H1 (cell line): ENCODE measurements around the gene SVEP1. TPM values are rescaled to one million over a fixed set of nuclear protein-coding genes. Genes with fewer than 3 reads are reported as not detected.

ENCODE experiments used
- CTCF ChIP-seq, 3 experiments: IDR thresholded peaks; 1 replicate in 2 of 3; 2 replicates in 1 of 3; pipeline versions ENCODE4 v1.5.1 to v1.6.1; 2011; ENCODE audit warnings: low read length in 3 of 3, mild to moderate bottlenecking in 3 of 3, inconsistent platforms in 2 of 3, low read depth in 1 of 3, moderate library complexity in 1 of 3; ENCODE audit not compliant: insufficient read depth in 1 of 3; ENCODE audit errors: control extremely low read depth in 1 of 3
- polyA plus RNA-seq, 7 experiments: library from polyadenylated mRNA; depleted of rRNA in 3 of 7; stranded (reverse) in 5 of 7; unstranded in 2 of 7; fragments of >200 nt in 5 of 7; fragments of 200-250 nt in 2 of 7; gene quantifications; 1 replicate in 5 of 7; 2 replicates in 1 of 7; 4 replicates in 1 of 7; pipeline versions ENCODE4 v1.2.1 to v1.2.3, GENCODE V29; 2011 to 2013; ENCODE audit warnings: missing spikeins in 2 of 7, mixed read lengths in 2 of 7
- total RNA-seq: library from RNA; stranded (reverse); fragmentation: NEBNext Ultra II Directional; extraction: Animal tissue kit (Norgen Biotek cat#: 25700); gene quantifications from 2 replicates; pipeline ENCODE4 v1.2.1, GENCODE V29; 2021

SVEP1 gene
- total and polyA plus RNA-seq, 2 of the 8 experiments (the other 6 are each of a cell fraction or from before 2014, with no cell fraction given): 0.11 to 0.37 TPM

- TF ChIP-seq CTCF (IDR thresholded peaks at IDR 0.05; ENCODE audit: control extremely low read depth in 1 of 3, insufficient read depth in 1 of 3, low read depth in 1 of 3, low read length in 3 of 3): no peak
These were observed 11.3 kb upstream of the SVEP1 start (continued) for GRCh38 chr9:110590816-110591215.
